Right lobe of liver (tissue), 4 donors: ENCODE results near the gene PARP15.

Source experiments
- POLR2A ChIP-seq: fragments of 450-650 bp; IDR thresholded peaks from one replicate; pipeline ENCODE4 v1.6.1; 2017; ENCODE audit warnings: antibody characterized with exemption, mild to moderate bottlenecking
- TF ChIP-seq, protein P1 (sequence below), 4 donors: fragments of 200-600 bp in 3 of 4; fragments of 450-650 bp in 1 of 4; IDR thresholded peaks; one replicate each; pipeline versions ENCODE4 v1.5.1 to v1.8.0; 2016 to 2022; ENCODE audit warnings: antibody characterized with exemption in 4 of 4, mild to moderate bottlenecking in 2 of 4
- donor health status: DM: no; HTN: no; CAD: no.
- donor health status: DM: no; HTN: no; CAD: no.
- donor health status: DM: no; HTN: yes; CAD: no.

DNA sequence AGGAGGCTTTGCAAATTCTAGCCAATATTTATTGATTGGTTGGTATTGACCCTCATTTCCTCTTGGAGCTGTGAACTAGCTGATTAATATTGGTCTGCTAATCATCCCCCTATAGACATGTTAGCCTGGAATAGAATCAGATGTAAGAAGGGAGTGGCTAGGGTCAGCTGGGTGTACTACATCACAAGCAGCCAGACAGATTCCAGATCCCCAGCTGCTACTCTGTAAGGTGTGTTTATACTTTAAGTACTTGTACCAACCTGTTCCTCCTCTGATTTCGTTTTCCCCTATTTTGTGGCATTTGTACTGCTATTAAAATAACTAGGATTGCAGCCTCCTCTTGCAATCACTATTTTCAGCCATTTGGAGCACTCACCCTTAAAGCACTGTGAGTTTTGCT is 49.9 kb downstream of the PARP15 start:
- TF ChIP-seq, protein P1, sequence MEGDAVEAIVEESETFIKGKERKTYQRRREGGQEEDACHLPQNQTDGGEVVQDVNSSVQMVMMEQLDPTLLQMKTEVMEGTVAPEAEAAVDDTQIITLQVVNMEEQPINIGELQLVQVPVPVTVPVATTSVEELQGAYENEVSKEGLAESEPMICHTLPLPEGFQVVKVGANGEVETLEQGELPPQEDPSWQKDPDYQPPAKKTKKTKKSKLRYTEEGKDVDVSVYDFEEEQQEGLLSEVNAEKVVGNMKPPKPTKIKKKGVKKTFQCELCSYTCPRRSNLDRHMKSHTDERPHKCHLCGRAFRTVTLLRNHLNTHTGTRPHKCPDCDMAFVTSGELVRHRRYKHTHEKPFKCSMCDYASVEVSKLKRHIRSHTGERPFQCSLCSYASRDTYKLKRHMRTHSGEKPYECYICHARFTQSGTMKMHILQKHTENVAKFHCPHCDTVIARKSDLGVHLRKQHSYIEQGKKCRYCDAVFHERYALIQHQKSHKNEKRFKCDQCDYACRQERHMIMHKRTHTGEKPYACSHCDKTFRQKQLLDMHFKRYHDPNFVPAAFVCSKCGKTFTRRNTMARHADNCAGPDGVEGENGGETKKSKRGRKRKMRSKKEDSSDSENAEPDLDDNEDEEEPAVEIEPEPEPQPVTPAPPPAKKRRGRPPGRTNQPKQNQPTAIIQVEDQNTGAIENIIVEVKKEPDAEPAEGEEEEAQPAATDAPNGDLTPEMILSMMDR (IDR thresholded peaks at IDR 0.05) = no peak
- no peak for TF ChIP-seq POLR2A
